Left forelimb (tissue), 1 donor: ENCODE results near the gene CYS1.
A peak's percentile ranks its signal among the peaks of the same experiment; 100 is the strongest.

Experiments used
- DNase-seq: peaks from one replicate; pipeline ENCODE4 v3.0.0-alpha.2; 2018; ENCODE audit warnings: low spot score

CYS1 gene

DNA sequence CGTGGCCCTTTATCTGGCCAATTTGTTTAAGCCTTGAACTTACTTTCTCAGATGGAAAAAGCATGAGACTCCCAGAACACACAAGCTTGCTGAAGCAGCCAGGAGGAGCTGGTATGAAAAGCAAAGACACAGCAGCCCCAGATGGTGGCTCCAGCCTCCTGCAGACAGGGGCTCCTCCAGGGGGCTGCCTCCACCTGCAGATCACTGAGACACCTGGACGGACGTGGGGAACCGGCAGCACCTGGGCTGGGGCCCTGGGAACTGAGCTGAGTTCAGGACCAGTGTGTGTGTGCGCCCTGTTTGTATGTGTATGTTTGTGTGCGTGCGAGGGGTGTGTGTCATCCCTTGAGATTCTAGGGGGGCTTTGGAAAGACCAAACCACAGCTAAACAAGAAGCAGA lies 8.6 kb downstream of the CYS1 start:
- DNase-seq, result no peak

DNA sequence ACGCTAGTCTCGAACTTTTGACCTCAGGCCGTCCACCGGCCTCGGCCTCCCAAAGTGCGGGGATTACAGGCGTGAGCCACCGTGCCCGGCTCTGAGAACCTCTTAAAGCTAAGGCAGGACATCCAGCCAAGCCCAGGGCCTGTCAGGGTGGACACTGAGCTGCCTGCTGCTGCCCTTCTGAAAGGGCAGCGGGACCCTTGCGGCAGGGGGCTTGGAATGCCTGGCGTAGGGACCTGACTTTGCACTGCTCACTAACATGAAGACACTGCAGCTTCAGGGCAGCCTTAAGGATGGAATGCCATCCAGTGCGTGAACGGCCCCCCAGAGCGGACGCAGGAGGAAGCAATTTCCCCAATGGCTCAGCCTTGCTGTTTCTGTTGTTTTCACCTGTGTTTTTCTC lies 9.0 kb downstream of the CYS1 start:
- DNase-seq, result no peak

DNA sequence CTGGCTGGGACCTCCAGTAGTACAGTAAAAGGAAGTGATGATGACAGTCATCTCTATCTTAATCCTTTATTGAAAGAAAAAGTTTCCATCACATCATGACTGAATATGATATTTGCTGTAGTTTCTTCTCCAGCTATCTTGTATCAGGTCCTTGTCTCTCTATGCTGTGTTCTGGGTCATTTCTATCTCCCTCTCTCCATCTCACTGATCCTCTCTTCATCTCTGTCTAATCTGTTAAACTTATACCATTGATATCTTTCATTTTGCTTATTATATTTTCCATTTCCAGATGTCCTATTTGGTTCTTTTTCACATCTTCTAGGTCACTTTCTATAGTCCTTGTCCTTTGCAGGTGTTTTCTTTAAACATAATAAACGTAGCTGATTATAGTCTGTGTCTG lies 12.3 kb downstream of the CYS1 start:
- DNase-seq, result no peak

DNA sequence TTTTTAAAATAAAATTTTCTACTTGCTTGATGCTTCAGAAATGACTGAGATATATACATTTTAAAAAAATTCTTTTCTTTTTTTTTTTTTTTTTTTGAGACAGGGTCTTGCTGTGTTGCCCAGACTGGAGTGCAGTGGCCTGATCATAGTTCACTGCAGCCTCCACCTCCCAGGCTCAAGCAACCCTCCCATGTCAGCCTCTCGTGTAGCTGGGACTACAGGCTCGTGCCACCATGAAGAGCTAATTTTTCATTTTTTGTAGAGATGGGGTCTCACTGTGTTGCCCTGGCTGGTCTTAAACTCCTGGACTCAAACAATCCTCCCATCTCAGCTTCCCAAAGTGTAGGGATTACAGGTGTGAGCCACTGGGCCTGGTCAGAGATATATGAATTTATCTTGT lies 12.9 kb downstream of the CYS1 start:
- no peak for DNase-seq

DNA sequence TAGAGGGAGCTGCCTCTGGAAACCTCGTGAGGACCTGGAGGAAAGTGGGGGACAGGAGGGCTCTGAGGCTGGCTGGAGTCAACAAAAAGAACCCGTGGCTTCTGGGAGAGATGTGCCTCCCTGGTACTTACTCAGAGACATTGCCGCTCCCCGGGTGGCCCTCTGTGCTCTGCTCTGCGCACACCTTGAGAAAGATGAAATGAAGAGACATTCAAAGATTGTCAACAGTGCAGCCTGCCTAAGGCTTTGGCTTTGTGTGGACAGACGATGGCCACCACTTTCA lies 14.5 kb downstream of the CYS1 start:
- no peak for DNase-seq

DNA sequence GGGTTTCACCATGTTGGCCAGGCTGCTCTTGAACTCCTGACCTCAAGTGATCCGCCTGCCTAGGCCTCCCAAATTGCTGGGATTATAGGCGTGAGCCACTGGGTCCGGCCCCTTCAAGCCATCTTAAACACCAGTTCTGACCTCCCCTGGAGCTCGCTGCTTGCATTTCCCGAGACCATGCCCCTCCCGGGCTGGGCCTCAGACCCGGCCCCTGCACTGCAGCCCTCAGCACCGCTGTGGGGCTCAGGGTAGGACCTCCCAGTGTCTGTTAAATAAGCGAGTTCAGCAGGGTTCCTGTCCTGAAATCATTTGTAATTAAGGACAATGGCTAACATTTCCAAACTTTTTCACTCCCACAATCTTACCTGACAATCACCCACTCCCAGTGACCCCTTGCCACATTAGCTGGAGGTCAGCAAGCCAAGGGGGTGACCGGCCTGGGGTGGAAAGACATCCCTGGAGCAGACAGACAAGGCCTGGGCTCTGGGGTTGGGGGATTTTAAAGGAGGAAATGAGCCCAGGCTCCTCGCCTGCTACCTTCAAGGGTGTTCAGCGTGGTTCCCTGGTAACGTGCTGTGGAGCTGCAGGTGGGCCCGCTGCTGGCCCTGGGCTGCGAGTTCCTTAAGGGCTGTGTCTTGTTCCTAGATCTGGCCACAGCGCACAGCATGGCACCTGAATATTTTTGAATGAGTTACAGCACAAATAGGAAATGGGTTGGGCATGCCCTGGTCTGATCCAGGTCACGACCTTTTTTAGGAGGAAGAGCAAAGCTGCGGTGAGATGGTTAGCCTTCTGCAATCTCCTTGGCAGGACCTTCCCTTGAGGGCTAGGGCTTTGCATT lies 15.1 kb downstream of the CYS1 start:
- DNase-seq, result no peak

DNA sequence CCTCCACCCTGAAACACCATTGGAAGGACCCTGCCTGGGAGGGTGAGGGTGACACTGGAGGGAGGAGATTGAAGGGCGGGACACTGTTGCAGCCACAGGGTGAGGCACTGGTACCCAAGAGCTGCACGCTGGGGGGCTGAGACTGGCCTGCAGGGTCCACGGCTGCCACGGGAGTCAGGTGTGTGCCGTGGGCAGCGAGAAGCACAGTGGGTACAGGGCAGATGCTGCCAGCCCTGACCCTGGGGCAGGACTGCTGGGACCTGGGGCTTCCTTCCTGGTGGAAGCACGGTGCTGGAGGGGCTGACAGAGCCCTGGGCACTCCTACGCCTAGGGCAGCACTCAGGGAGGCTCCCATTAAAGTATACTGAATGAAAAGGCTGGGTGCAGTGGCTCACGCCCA lies 16.6 kb downstream of the CYS1 start:
- no peak for DNase-seq

DNA sequence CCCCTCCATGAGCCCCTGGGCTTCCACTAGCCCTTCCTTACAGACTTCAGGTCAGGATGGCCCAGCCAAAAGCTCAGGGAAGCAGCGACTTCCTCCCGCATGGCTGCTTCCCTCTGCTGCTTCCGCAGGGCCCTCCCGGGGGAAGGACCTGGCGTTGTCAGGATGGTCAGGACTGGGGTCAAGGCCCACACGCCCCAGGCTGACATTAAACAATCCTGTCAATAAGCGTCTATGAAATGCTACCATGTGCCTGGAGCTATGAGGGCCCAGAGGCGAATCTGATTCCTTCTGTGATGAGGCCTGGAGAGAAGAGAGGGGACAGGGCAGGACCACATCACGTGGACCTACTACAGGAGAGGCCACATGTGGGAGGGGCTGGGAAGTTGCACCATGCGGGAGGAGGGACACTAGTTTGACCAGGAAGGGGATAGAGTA lies 17.3 kb downstream of the CYS1 start:
- DNase-seq, result no peak

DNA sequence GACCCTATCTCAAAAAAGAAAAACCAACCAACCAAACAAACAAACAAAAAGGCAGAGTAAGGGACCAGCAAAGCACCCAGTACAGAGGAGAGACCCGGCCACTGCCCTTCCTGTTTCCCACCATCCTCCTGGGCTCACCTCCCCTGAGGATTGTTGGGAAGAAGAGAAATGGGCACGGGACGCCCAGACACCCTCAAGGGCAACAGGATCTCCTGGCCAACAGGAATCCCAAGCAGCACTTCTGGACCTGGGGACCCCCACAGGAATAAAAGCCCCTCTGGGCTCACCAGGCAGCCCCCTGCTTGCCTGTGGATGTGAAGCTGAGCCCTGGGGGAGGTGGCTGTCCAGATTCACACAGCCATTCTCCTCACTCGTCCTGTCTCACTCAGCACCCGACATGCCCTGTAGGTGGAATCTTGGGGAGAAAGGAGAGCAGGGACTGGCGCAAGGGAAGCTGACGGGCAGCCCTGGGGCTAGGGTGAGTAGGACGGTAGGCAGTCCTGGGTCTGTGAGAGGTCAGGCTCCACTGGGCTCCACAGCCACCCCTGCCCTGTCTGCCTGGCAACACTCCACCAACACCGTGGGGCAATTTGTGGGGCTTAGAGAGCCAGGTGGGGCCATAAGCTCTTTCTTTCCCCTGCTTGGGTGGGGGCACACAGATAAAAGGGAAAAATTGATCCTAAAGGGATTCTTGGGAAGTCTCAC lies 18.8 kb downstream of the CYS1 start:
- DNase-seq, result no peak

DNA sequence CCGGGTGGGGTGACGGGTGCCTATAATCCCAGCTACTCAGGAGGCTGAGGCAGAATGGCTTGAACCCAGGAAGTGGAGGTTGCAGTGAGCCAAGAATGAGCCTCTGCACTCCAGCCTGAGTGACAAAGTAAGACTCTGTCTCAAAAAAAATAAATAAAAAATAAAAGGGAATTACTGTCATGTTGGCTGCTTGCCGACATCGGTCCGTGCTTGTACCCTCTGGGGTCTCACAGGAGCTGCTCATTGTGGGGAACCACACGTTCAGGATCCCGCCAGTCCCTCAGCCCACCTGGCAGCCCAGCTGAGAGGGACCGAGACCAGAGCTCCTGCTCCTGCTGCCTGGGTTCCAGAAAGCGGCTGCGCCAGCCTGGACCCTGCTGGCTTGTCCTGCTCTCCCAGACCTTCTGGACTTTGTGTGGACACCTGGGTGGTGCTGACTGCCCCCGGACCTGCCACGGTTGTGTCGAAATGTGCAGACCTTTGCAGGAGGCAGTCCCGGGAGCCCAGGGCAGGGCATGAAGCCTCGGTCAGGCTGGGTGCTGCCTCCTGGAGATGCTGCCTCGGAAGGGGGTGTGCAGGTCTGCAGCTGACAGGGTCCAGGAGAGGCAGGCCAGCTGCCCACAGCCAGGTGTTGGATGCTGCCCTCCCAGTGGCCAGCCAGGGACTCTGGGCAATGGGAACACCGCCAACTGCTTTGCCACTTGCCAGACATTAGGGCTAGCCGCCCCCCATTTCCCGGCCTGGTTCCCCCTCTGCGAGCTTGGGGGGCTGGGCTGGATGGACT lies 20.5 kb downstream of the CYS1 start:
- DNase-seq, result no peak

DNA sequence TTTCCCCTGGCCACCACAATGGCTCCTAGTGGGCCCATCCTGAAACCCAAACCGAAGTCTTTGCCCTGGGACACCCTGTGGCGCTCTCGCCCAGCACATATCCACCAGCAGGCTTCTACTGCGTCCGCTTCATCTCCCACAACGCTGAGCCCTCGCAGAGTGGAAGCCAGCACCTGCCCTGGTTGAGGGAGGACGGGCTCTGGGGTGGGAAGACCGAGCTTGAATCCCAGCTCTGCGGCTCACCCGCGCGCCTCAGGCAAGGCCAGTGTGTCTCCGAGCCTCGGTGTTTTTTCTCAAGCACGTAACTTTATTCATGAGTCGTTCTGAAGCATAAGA lies 21.2 kb downstream of the CYS1 start:
- DNase-seq, result no peak

DNA sequence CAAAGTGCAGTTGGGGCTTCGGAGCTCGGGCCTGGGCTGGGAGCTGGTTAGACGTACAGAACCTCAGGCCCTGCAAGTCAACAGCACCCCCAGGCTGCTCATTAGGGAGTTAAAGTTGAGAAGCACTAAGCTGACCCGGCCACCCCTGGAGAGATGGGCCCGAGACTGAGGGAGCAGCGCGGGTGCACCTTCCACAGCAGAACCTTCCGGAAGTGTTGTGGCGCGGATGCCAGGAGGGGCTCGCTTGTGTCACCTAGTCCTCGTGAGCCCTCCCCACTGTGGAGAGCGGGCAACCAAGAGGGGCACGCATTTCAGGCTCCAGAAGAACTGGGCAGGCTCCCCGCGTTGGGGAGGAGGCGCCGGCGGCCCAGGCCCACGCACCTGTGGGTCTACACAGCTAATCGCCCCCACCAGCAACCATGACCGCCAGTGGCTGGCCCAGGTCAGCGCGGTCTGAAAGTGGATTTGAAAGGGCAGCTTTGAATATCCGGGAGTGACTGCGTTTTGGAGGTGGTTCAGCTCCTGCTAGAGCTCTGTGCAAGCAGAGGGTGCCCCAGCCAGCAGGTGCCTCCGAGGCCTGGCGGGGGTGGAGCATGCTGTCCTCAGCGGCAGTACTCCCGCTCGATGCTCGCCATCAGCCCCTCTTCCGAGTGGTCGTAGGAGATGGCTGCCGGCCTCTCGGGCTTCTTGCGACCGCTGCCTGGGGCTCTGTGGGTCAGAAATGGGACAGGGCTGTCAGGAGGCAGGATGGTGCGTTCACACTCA lies 21.8 kb downstream of the CYS1 start:
- DNase-seq, result no peak

DNA sequence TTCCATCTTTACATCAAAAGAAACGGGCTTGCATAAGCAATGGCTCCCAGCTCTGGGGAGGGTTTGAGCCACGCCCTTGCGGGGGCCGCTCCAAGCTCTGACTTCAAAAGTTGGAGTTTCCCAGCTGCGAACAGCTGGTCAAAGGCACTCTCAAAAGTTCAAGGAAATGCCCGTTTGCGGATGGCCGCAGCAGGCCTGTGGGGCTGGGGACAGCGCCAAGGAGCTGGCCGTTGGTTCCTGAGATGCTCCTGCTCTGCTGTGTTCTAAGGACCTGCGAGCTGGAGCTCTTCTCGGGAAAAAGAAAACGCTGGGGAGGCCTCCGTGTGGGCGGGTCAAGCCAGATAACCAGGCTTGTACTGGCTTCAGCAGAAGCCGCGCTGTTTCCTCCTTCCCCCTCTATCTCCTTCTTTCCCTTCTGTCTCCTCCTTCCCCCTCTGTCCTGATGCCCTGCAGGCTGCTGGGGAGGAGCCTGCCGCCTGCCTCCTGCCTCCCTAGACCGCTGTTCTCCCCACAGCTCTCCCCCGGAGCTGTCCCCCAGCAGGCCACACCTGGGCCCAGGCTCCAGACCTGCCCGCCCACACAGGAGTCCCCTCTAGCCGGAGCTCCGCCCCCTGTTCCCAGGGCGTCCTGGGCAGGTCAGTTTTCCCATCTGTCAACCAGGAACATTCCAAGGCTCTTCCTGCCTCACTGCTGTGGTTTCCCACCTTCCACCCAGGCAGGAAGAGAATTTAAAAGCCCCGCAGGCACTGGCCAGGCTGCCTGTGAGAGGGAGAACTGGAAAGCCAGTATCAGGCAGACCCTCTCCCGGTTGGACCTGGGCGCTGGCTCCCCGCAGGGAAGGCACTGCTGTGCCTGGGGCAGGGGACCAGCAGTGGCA lies 22.7 kb downstream of the CYS1 start:
- peak; percentile 85 for DNase-seq

DNA sequence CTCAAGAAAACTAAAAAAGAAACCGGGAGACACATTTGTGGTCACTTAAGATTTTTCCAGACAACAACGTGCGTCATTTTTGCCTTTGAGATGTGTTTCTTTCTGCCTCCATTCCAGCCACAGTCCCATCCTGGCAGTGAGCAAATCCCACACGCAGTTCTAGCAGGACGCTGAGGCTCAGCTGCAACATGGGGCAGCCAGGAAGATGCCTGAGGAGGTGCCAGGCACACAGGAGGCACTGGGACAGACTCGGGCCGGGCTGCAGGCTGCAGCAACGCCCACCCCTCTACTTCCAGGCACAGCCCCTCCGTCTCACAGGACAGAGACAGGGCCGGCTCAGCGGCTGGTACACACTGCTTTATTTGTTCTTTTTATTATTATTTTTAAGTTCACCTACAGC lies 23.8 kb downstream of the CYS1 start:
- no peak for DNase-seq

DNA sequence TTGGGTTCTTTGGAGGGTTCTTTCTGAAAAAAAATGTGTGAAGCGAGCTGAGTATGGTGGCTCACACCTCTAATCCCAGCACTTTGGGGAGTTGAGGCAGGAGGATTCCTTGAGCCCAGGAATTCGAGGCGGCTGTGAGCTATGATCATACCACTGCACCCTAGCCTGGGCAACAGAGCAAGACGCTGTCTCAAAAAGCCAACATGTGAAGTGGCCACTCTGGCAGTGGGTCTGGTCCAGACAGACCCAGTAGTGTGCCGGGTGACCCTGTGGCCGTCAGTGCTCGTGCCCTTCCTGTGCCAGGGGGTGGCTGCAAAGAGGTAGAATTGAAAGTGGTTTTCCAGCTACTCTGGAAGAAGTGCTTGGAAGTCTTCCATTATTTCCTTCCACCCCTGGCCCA lies 25.2 kb downstream of the CYS1 start:
- no peak for DNase-seq

DNA sequence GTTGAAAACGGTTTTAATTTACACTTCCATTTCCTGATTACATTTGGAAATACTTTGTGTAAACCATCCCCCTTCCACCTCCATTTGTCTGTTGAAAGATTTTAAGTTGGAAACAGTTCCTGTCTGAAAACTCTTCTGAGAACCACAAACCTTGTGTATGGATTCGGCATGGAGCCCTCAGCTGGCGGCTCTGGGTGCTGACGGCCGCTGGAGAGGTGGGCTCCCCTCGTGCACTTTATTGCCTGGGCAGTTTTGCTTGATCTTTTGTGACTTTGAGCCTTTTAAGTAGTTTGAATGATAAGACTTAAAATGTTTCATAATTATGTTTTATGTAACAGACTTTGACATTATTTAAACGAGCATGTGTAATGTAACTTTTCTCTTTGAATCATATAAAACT lies 25.8 kb downstream of the CYS1 start:
- DNase-seq, result no peak

DNA sequence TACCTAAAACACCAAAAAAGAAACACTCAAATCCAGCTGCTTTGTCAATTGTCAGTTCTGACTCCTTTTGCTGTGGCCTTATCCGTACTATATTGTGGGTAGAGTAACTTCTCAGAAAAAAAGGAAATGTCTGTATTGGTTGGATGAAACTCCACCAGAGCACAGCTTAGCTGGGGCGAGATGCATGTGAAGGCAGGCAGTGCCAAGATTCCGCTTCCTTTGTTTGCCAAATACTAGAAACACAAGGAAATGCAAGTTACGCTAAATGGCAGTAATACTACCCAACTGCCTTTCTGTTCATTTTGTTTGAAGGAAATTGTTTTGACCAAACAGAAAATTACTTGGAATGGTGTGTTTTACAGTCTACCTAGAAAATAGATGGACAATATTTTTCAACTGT lies 26.9 kb downstream of the CYS1 start:
- DNase-seq, result no peak

DNA sequence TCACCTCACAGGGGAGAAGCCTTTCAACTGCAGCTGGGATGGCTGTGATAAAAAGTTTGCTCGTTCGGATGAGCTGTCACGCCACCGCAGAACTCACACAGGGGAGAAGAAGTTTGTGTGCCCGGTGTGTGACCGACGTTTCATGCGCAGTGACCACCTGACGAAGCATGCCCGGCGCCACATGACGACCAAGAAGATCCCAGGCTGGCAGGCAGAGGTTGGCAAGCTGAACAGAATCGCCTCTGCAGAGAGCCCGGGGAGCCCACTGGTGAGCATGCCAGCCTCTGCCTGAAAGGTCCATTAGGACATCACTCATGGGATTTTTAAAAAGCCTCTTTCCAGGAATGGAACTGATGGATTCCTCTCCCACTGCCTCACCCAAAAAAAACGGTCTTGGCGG lies 28.0 kb downstream of the CYS1 start:
- DNase-seq, result no peak

DNA sequence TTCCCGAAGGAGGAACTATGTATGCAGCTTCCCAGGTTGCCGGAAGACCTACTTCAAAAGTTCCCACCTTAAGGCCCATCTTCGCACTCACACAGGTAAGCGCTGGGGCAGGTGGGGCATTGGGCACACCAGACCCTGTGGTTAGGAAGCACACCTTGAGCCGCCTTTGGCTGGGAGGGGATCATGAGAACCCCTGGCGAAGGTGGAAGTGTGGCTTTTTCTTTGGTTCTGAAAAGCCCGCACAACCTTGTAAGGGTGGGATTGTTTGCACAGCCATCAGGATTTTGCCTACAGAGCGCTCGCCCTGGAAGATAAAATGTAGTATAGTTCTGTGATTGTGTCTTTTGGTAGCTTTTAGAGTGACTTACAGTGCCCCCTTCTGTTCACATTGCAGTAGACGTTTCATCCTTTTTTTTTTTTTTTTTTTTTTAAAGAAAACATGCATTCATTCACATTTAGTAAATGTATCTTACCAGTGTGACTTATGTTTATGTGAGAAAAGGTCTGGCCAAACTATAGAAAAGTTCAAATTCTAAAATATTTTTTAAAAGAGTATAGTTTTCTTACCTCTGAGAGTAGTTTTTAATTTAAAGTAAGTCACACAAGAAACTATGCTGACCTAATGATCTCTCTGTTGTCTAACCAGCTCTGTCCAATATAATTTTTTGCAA lies 31.6 kb downstream of the CYS1 start:
- no peak for DNase-seq

DNA sequence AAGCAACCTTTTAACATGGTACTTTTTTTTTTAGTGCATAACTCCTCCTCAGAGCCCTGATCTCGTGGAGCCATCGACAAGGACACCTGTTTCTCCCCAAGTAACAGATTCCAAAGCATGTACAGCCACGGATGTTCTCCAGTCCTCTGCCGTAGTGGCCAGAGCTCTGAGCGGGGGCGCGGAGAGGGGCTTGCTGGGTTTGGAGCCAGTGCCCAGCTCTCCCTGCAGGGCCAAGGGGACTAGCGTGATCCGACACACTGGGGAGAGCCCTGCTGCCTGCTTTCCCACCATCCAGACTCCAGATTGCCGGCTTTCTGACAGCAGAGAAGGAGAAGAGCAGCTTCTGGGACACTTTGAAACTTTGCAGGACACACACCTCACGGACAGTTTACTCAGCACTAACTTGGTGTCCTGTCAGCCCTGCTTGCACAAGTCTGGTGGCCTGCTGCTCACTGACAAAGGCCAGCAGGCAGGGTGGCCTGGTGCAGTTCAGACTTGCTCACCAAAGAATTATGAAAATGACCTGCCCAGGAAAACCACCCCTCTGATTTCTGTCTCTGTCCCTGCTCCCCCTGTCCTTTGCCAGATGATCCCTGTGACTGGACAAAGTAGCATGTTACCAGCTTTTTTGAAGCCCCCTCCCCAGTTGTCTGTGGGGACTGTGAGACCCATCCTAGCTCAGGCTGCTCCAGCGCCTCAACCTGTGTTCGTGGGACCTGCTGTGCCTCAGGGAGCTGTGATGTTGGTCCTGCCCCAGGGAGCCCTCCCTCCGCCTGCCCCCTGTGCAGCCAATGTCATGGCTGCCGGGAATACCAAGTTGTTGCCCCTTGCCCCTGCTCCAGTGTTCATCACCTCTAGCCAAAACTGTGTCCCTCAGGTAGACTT lies 32.4 kb downstream of the CYS1 start:
- DNase-seq, result no peak
